CD4-positive, alpha-beta T cell treated with Interleukin-2 at 100 ng/mL for 4 hours (primary cell): ENCODE data around the gene TP53I11.

Source experiments
- DNase-seq: peaks from one replicate; pipeline ENCODE4 v3.0.0-alpha.2; 2020; ENCODE audit warnings: low spot score

Gene TP53I11

GRCh38 chr11:44955015-44955738 is 4.5 kb upstream of the TP53I11 start:
- DNase-seq, result no peak

- no peak for DNase-seq
Observed at GRCh38 chr11:44954051-44954906, 3.6 kb upstream of the TP53I11 start.

- DNase-seq, result no peak
Observed at GRCh38 chr11:44952500-44953260, 2.0 kb upstream of the TP53I11 start.

- no peak for DNase-seq
Observed at GRCh38 chr11:44952082-44952481, 1.4 kb upstream of the TP53I11 start.

GRCh38 chr11:44950031-44950624 is 555 bp downstream of the TP53I11 start:
- DNase-seq, result peak; percentile 13

- peak; percentile 31 for DNase-seq
Observed at GRCh38 chr11:44949160-44950030, 1.3 kb downstream of the TP53I11 start.

GRCh38 chr11:44948155-44948554 is 2.5 kb downstream of the TP53I11 start:
- no peak for DNase-seq

GRCh38 chr11:44947114-44947513 is 3.6 kb downstream of the TP53I11 start:
- no peak for DNase-seq

GRCh38 chr11:44946263-44946662 is 4.4 kb downstream of the TP53I11 start:
- DNase-seq, result no peak

GRCh38 chr11:44945666-44946065 is 5.0 kb downstream of the TP53I11 start:
- no peak for DNase-seq

GRCh38 chr11:44944853-44945235 is 5.8 kb downstream of the TP53I11 start:
- no peak for DNase-seq

- no peak for DNase-seq
Observed at GRCh38 chr11:44944181-44944852, 6.4 kb downstream of the TP53I11 start.

- no peak for DNase-seq
Observed at GRCh38 chr11:44943696-44944095, 7.0 kb downstream of the TP53I11 start.

- DNase-seq, result no peak
Observed at GRCh38 chr11:44943118-44943517, 7.6 kb downstream of the TP53I11 start.

- peak; percentile 7 for DNase-seq
Observed at GRCh38 chr11:44942029-44942955, 8.4 kb downstream of the TP53I11 start.

GRCh38 chr11:44941259-44942021 is 9.2 kb downstream of the TP53I11 start:
- DNase-seq, result no peak

- DNase-seq, result no peak
Observed at GRCh38 chr11:44940835-44941234, 9.8 kb downstream of the TP53I11 start.

- DNase-seq, result no peak
Observed at GRCh38 chr11:44940404-44940803, 10.3 kb downstream of the TP53I11 start.
